Activated naive CD8-positive, alpha-beta T cell treated with anti-CD3 and anti-CD28 coated beads, Interleukin-2, amount 50 U/mL, for 24 hours (primary cell): Measurements from ENCODE around the gene CNOT6L.

Experiments used
- ATAC-seq: fragments of 150-1000 bp; cut with Tn5 transposase; one replicate; pipeline ENCODE4 v1.10.0; 2021
- DNase-seq: peaks from one replicate; pipeline ENCODE4 v3.0.0; 2021
- H3K27ac Mint-ChIP-seq: one replicate; pipeline ENCODE4 v1.8.0; 2021; ENCODE audit warnings: mild to moderate bottlenecking, mixed read lengths
- H3K27me3 Mint-ChIP-seq: one replicate; pipeline ENCODE4 v1.8.0; 2021; ENCODE audit warnings: mixed read lengths
- H3K36me3 Mint-ChIP-seq: one replicate; pipeline ENCODE4 v1.8.0; 2021; ENCODE audit warnings: low read depth, mixed read lengths
- H3K4me1 Mint-ChIP-seq: one replicate; pipeline ENCODE4 v1.8.0; 2021; ENCODE audit warnings: mixed read lengths
- H3K4me3 Mint-ChIP-seq: one replicate; pipeline ENCODE4 v1.8.0; 2021; ENCODE audit warnings: mild to moderate bottlenecking, moderate library complexity, mixed read lengths
- H3K9me3 Mint-ChIP-seq: one replicate; pipeline ENCODE4 v1.8.0; 2021; ENCODE audit warnings: mixed read lengths

CNOT6L gene

DNA sequence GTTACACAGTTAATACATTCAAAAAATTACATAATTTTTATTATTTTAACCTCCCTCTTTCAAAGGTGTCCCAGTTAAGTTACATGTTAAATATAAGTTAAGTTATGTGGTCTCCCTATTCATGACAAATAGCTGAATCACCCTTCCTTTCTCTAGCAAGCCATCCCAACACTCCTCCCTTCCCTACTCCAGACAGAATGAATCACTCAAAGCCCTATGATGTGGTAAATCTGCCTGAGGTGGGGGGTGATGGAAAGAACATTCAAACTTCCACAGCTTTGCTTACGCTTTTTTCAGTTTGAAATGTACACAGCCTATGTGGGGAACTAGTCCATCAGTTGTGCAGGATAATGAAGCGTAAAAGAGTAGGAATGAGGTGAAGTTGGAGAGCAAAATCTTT, 123.4 kb downstream of the CNOT6L start:
- peak; percentile 59 for ATAC-seq

DNA sequence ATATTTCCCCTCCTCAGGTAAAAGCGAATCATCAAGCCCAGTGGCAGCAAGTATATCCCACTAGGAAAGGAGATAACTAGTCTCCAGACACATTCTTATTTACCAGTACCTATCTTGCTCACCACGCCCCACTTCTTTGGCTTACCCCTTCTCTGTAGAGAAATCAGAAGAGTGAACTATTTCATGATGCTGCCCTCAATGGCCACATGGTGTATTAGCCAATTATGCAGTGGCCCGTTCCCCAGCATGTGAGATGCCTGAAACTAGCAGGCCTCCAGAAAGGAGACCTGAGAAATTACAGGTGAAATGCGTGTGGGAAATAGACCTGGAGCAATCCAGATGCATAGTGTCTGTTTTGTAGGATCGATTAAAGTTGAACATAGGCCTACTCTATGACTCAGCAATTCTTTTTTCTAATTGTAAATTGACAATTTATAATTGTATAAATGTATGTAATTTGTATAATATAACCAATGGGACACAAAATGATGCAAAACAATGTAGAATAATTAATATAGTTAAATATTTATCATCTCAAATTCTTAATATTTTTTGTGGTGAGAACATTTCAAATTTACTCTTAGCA, 126.2 kb downstream of the CNOT6L start:
- ATAC-seq = no peak
- no peak overlapping the region for H3K27ac Mint-ChIP-seq
- H3K4me1 Mint-ChIP-seq = peaks cover 3% of the 10 kb centered on the region
- H3K4me3 Mint-ChIP-seq = no peak overlapping the region
- H3K9me3 Mint-ChIP-seq = no peaks in the 10 kb centered on the region
- DNase-seq = no peak
- peaks cover 4% of the 10 kb centered on the region for H3K27me3 Mint-ChIP-seq
- H3K36me3 Mint-ChIP-seq = no peaks in the 10 kb centered on the region

More for the DNA sequence above, 123.4 kb downstream of the CNOT6L start:
- H3K9me3 Mint-ChIP-seq = no peaks in the 10 kb centered on the region
- no peak for DNase-seq
- no peaks in the 10 kb centered on the region for H3K36me3 Mint-ChIP-seq
- H3K27ac Mint-ChIP-seq = no peak overlapping the region
- no peak overlapping the region for H3K4me3 Mint-ChIP-seq
- peaks cover 3% of the 10 kb centered on the region for H3K4me1 Mint-ChIP-seq
- H3K27me3 Mint-ChIP-seq = no peaks in the 10 kb centered on the region

GRCh38 chr4:77681792-77682191, 137.4 kb downstream of the CNOT6L start:
- Mint-ChIP-seq H3K4me1 (no peaks in the 10 kb centered on the region), H3K4me3 (no peak overlapping the region), H3K36me3 (no peaks in the 10 kb centered on the region), H3K9me3 (no peaks in the 10 kb centered on the region), H3K27me3 (peaks cover 2% of the 10 kb centered on the region), H3K27ac (no peak overlapping the region)
- ATAC-seq (no peak), DNase-seq (no peak)

DNA sequence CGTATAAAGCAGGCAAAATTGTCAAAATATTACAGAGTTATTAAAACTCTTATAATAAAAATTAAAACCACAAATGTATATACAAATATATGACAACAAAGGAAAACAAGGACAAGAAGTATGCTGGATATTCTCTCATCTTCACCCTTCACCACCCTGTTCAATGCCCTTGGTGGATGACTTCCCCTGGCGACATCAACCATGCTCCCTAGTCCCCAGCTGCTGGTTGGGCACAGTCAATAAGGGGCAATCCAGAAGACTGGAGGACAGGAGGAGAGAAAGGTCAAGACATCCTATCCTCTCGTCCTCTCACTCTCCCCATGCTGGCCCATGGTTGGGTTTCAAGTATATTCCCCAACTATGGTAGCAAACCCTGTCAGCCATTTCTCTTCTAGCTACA, 142.3 kb downstream of the CNOT6L start:
- Mint-ChIP-seq H3K4me1 (no peaks in the 10 kb centered on the region), H3K27ac (no peak overlapping the region), H3K9me3 (no peaks in the 10 kb centered on the region), H3K4me3 (no peak overlapping the region), H3K36me3 (no peaks in the 10 kb centered on the region), H3K27me3 (peaks cover 2% of the 10 kb centered on the region)
- no peak for DNase-seq
- no peak for ATAC-seq

GRCh38 chr4:77671051-77671450, 148.1 kb downstream of the CNOT6L start:
- ATAC-seq = no peak
- H3K4me3 Mint-ChIP-seq = no peak overlapping the region
- no peak overlapping the region for H3K27ac Mint-ChIP-seq
- no peaks in the 10 kb centered on the region for H3K36me3 Mint-ChIP-seq
- DNase-seq = no peak
- no peaks in the 10 kb centered on the region for H3K27me3 Mint-ChIP-seq
- H3K9me3 Mint-ChIP-seq = no peaks in the 10 kb centered on the region
- no peaks in the 10 kb centered on the region for H3K4me1 Mint-ChIP-seq

GRCh38 chr4:77669946-77670590, 149.1 kb downstream of the CNOT6L start:
- no peak overlapping the region for H3K4me3 Mint-ChIP-seq
- H3K27me3 Mint-ChIP-seq = no peaks in the 10 kb centered on the region
- no peaks in the 10 kb centered on the region for H3K4me1 Mint-ChIP-seq
- no peak for ATAC-seq
- H3K36me3 Mint-ChIP-seq = no peaks in the 10 kb centered on the region
- no peaks in the 10 kb centered on the region for H3K9me3 Mint-ChIP-seq
- no peak for DNase-seq
- H3K27ac Mint-ChIP-seq = no peak overlapping the region

GRCh38 chr4:77665381-77666069, 153.6 kb downstream of the CNOT6L start:
- DNase-seq (no peak), ATAC-seq (no peak)
- Mint-ChIP-seq H3K4me1 (no peaks in the 10 kb centered on the region), H3K9me3 (no peaks in the 10 kb centered on the region), H3K4me3 (no peak overlapping the region), H3K27ac (no peak overlapping the region), H3K27me3 (no peaks in the 10 kb centered on the region), H3K36me3 (no peaks in the 10 kb centered on the region)
